Mesenchymal stem cell (in vitro differentiated cells and primary cell): ENCODE data around the gene TEAD2.
"Not testable (repeated sequence)": the region's sequence is repeated elsewhere in the genome, so short reads cannot be mapped to it uniquely, and the experiment has no call there.

Experiments used
- DNase-seq: peaks from one replicate; pipeline ENCODE4 v3.0.0-alpha.2; 2013
- H2AFZ ChIP-seq: one replicate; pipeline ENCODE4 v1.6.1; 2013; ENCODE audit warnings: low read depth, mild to moderate bottlenecking, control low read depth, inconsistent platforms, low read length, moderate library complexity
- H2AK5ac ChIP-seq: 2 replicates; pipeline ENCODE4 v1.6.1; 2013; ENCODE audit warnings: low read length, moderate library complexity, mild to moderate bottlenecking, inconsistent platforms; ENCODE audit not compliant: severe bottlenecking
- H2BK120ac ChIP-seq: one replicate; pipeline ENCODE4 v1.6.1; 2013; ENCODE audit warnings: low read depth, mild to moderate bottlenecking, inconsistent platforms, low read length, moderate library complexity
- H2BK12ac ChIP-seq, 2 experiments: one replicate each; pipeline ENCODE4 v1.6.1; 2013; ENCODE audit warnings: inconsistent platforms in 2 of 2, low read length in 2 of 2, mild to moderate bottlenecking in 2 of 2, moderate library complexity in 2 of 2, control low read depth in 1 of 2
- H2BK15ac ChIP-seq: one replicate; pipeline ENCODE4 v1.6.1; 2013; ENCODE audit warnings: mild to moderate bottlenecking, low read depth, inconsistent platforms; ENCODE audit not compliant: poor library complexity, severe bottlenecking
- H2BK5ac ChIP-seq: 2 replicates; pipeline ENCODE4 v1.6.1; 2013; ENCODE audit warnings: low read depth, mild to moderate bottlenecking, low read length, control low read depth, inconsistent platforms; ENCODE audit not compliant: poor library complexity, severe bottlenecking
- H3K14ac ChIP-seq, 2 experiments: one replicate each; pipeline ENCODE4 v1.6.1; 2013; ENCODE audit warnings: inconsistent platforms in 2 of 2, low read length in 2 of 2, control low read depth in 1 of 2, mild to moderate bottlenecking in 1 of 2, moderate library complexity in 1 of 2
- H3K18ac ChIP-seq, 2 experiments: one replicate each; pipeline ENCODE4 v1.6.1; 2013; ENCODE audit warnings: inconsistent platforms in 2 of 2, low read length in 2 of 2, control low read depth in 1 of 2, low read depth in 1 of 2, mild to moderate bottlenecking in 1 of 2
- H3K23ac ChIP-seq, 2 experiments: one replicate each; pipeline ENCODE4 v1.6.1; 2013; ENCODE audit warnings: inconsistent platforms in 2 of 2, low read length in 2 of 2, mild to moderate bottlenecking in 2 of 2, moderate library complexity in 2 of 2, control low read depth in 1 of 2
- H3K27ac ChIP-seq: 2 replicates; pipeline ENCODE4 v1.5.1; 2013; ENCODE audit warnings: mild to moderate bottlenecking, moderate library complexity, low read length, control low read depth, inconsistent platforms; ENCODE audit not compliant: poor library complexity, severe bottlenecking
- H3K27me3 ChIP-seq, 2 experiments: 2 replicates each; pipeline versions ENCODE4 v1.6.1 to v1.7.0; 2013; ENCODE audit warnings: low read length in 2 of 2, mild to moderate bottlenecking in 2 of 2, moderate library complexity in 2 of 2, control low read depth in 1 of 2, inconsistent platforms in 1 of 2; ENCODE audit not compliant: control insufficient read depth in 1 of 2, insufficient read depth in 1 of 2
- H3K36me3 ChIP-seq, 2 experiments: 2 replicates each; pipeline versions ENCODE4 v1.6.1 to v1.7.0; 2013; ENCODE audit warnings: low read length in 2 of 2, control low read depth in 1 of 2, inconsistent platforms in 1 of 2, low read depth in 1 of 2, mild to moderate bottlenecking in 1 of 2; ENCODE audit not compliant: insufficient read depth in 2 of 2, control insufficient read depth in 1 of 2
- H3K4ac ChIP-seq, 2 experiments: one replicate each; pipeline ENCODE4 v1.6.1; 2013; ENCODE audit warnings: inconsistent platforms in 2 of 2, low read length in 2 of 2, mild to moderate bottlenecking in 2 of 2, moderate library complexity in 2 of 2, control low read depth in 1 of 2, low read depth in 1 of 2
- H3K4me1 ChIP-seq: 2 replicates; pipeline ENCODE4 v1.6.1; 2013; ENCODE audit warnings: low read depth, low read length, control low read depth; ENCODE audit not compliant: control insufficient read depth, insufficient read depth
- H3K4me2 ChIP-seq: 2 replicates; pipeline ENCODE4 v1.6.1; 2013; ENCODE audit warnings: low read length, mild to moderate bottlenecking, inconsistent platforms; ENCODE audit not compliant: poor library complexity, severe bottlenecking
- H3K4me3 ChIP-seq, 2 experiments: 2 replicates each; pipeline versions ENCODE4 v1.5.1 to v1.7.0; 2013; ENCODE audit warnings: low read length in 2 of 2, mild to moderate bottlenecking in 2 of 2, control low read depth in 1 of 2, low read depth in 1 of 2; ENCODE audit not compliant: insufficient read depth in 1 of 2
- H3K79me1 ChIP-seq: replicated peaks from 2 replicates; pipeline ENCODE4 v1.6.1; 2013; ENCODE audit warnings: mild to moderate bottlenecking, control low read depth, low read length, inconsistent platforms; ENCODE audit not compliant: poor library complexity, severe bottlenecking
- H3K9ac ChIP-seq: 2 replicates; pipeline ENCODE4 v1.7.0; 2013; ENCODE audit warnings: mild to moderate bottlenecking, low read length, moderate library complexity
- H3K9me3 ChIP-seq: 2 replicates; pipeline ENCODE4 v1.7.0; 2013; ENCODE audit warnings: mild to moderate bottlenecking, low read length; ENCODE audit not compliant: control insufficient read depth
- H4K8ac ChIP-seq: one replicate; pipeline ENCODE4 v1.6.1; 2013; ENCODE audit warnings: inconsistent platforms, mild to moderate bottlenecking, low read length, moderate library complexity
- H4K91ac ChIP-seq: one replicate; pipeline ENCODE4 v1.6.1; 2013; ENCODE audit warnings: mild to moderate bottlenecking, low read length, inconsistent platforms
- WGBS: methylation state at CpG from one replicate; pipeline ENCODE4 v1.1.7; 2013; ENCODE audit warnings: mixed read lengths; 5-methylcytosine and 5-hydroxymethylcytosine counted together

Gene TEAD2

DNA sequence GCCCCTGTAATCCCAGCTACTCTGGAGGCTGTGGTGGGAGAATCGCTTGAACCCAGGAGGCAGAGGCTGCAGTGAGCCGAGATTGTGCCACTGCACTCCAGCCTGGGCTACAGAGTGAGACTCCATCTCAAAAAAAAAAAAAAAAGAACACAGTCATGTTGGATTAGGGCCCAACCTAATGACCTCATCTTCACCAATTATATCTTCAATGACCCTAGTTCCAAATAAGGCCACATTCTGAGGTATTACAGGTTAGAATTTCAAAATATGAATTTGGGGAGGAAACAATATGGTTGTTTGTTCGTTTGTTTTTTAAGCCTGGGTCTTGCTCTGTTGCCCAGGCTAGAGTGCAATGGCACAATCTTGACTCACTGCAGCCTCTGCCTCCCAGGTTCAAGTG, 11.0 kb upstream of the TEAD2 start:
- H3K36me3 ChIP-seq, H2AK5ac ChIP-seq, H3K79me1 ChIP-seq, H3K4ac ChIP-seq, H3K4me1 ChIP-seq, H2BK120ac ChIP-seq, H2BK5ac ChIP-seq, H3K14ac ChIP-seq, H2AFZ ChIP-seq, H4K8ac ChIP-seq, H3K4me2 ChIP-seq, DNase-seq, H2BK15ac ChIP-seq, H4K91ac ChIP-seq, H3K18ac ChIP-seq, H3K4me3 ChIP-seq, H3K23ac ChIP-seq, H3K27ac ChIP-seq, H2BK12ac ChIP-seq, H3K9ac ChIP-seq: not testable (repeated sequence)
- H3K9me3 ChIP-seq: peaks cover 23% of the 10 kb centered on the region
- H3K27me3 ChIP-seq: peaks cover 9 to 14% of the 10 kb centered on the region in 2 experiments
- WGBS: 80% methylated on average over 3 of the region's 3 CpGs

DNA sequence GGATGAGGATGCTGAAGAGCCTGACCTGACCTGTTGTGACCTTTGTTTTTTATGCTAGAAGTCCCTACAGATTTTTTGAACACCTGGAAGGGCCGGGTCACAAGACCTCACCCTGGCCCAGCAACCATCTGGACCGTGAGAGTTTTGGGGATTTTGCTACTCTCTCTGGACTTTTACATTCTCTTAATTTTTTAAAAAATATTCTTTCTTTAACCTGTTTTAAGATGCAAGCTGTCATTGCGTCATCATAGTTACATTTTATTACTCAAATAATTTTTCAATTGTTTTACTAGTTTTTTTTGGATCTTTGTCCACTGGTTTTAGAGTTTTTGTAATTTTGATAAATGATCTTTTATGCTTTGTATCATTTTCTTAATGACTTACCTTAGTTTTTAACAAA, 9.0 kb upstream of the TEAD2 start:
- 48% methylated on average over 2 of the region's 3 CpGs for WGBS
- Histone ChIP-seq H3K4ac (no peak overlapping the region), H3K4me1 (no peaks in the 10 kb centered on the region), H2AFZ (no peak overlapping the region), H2BK120ac (no peak overlapping the region), H4K91ac (no peak overlapping the region), H3K14ac (no peak overlapping the region), H3K9ac (no peak overlapping the region), H3K23ac (no peak overlapping the region), H3K4me2 (no peak overlapping the region), H2BK12ac (no peak overlapping the region), H3K9me3 (peaks cover 23% of the 10 kb centered on the region), H3K27ac (no peak overlapping the region), H2BK5ac (no peak overlapping the region), H2BK15ac (no peak overlapping the region), H3K4me3 (no peak overlapping the region), H3K27me3 (peaks cover 9 to 11% of the 10 kb centered on the region in 2 experiments), H3K18ac (no peak overlapping the region), H2AK5ac (no peak overlapping the region), H3K79me1 (no peaks in the 10 kb centered on the region), H3K36me3 (no peaks in the 10 kb centered on the region), H4K8ac (no peak overlapping the region)
- no peak for DNase-seq

DNA sequence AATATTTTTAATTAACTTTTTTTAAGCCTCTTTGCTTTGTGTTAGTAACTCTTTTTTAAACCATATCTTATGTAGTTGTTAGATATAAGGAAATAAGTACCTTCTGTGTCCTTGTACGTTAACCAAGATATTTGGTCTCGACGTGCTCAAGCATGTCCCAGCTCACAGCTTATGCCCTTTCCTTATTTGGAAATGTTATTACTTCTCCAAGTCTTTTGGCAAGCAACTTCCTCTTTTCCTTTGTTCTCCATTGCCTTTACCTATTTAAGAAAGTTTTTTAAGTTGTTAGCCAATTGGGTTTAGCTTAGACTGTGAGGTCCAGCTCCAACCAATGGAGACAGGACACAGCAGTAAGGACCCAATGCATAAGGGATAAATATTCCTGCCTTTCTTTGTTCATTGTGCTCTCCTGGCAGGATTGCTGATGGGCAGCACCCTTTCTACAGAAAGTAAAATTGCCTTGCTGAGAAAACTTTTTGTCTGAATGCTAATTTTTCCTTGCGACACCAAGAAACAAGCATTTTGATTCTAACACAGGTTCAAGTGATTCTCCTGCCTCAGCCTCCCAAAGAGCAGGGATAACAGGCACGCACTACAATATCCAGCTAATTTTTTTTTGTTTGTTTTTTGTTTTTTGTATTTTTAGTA, 6.6 kb upstream of the TEAD2 start:
- Histone ChIP-seq H3K14ac (no peak overlapping the region), H3K27me3 (peaks cover 0 to 3% of the 10 kb centered on the region in 2 experiments), H2BK12ac (no peak overlapping the region), H3K4me2 (no peak overlapping the region), H2AFZ (no peak overlapping the region), H2BK5ac (no peak overlapping the region), H2BK120ac (no peak overlapping the region), H3K36me3 (no peaks in the 10 kb centered on the region), H4K91ac (no peak overlapping the region), H4K8ac (no peak overlapping the region), H3K27ac (no peak overlapping the region), H3K4ac (no peak overlapping the region), H3K18ac (no peak overlapping the region), H3K9me3 (peaks cover 23% of the 10 kb centered on the region), H3K79me1 (no peaks in the 10 kb centered on the region), H2AK5ac (no peak overlapping the region), H2BK15ac (no peak overlapping the region), H3K4me1 (peaks cover 1% of the 10 kb centered on the region), H3K4me3 (no peak overlapping the region), H3K23ac (no peak overlapping the region), H3K9ac (no peak overlapping the region)
- WGBS: 93% methylated on average over 5 of the region's 5 CpGs
- DNase-seq: no peak

DNA sequence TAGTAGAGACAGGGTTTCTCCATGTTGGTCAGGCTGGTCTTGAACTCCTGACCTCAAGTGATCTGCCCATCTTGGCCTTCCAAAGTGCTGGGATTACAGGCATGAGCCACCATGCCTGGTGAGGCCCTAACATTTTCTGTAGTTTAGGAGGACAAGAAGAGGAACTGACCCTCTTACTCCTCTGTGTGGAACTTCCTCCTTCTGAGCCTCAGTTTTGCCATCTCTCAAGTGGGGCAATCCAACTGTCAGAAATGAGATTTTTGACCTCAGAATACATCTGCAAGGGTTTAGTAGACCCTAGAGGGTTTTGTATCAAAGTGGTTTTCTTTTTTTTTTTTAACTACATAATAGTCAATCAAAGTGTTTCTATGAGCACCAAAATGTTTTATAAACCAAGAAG, 3.9 kb upstream of the TEAD2 start:
- no peak overlapping the region for H3K14ac ChIP-seq
- no peak overlapping the region for H2BK5ac ChIP-seq
- H3K18ac ChIP-seq: no peak overlapping the region
- no peak overlapping the region for H3K4ac ChIP-seq
- H3K27me3 ChIP-seq: no peaks in the 10 kb centered on the region
- H2BK15ac ChIP-seq: no peak overlapping the region
- H2BK120ac ChIP-seq: no peak overlapping the region
- H3K23ac ChIP-seq: no peak overlapping the region
- H3K36me3 ChIP-seq: no peaks in the 10 kb centered on the region
- no peak overlapping the region for H3K4me2 ChIP-seq
- H2AFZ ChIP-seq: no peak overlapping the region
- H2AK5ac ChIP-seq: no peak overlapping the region
- peaks cover 23% of the 10 kb centered on the region for H3K9me3 ChIP-seq
- H3K79me1 ChIP-seq: no peaks in the 10 kb centered on the region
- no peak for DNase-seq
- H3K4me3 ChIP-seq: no peak overlapping the region
- H2BK12ac ChIP-seq: no peak overlapping the region
- no peak overlapping the region for H3K9ac ChIP-seq
- H3K27ac ChIP-seq: no peak overlapping the region
- no peak overlapping the region for H4K8ac ChIP-seq
- peaks cover 4% of the 10 kb centered on the region for H3K4me1 ChIP-seq
- H4K91ac ChIP-seq: no peak overlapping the region
